HepG2 (cell line): ENCODE measurements around the gene KCNK17. TPM values are rescaled to one million over a fixed set of nuclear protein-coding genes. Genes with fewer than 3 reads are reported as not detected.
A peak's percentile ranks its signal among the peaks of the same experiment; 100 is the strongest.

Source experiments
- ATAC-seq: fragments of 200-7000 bp; cut with Tn5 transposase; 3 replicates; pipeline ENCODE4 v1.9.1; 2020; ENCODE audit warnings: mild to moderate bottlenecking, moderate library complexity
- BruUV-seq: library from RNA; stranded (reverse); fragments of 400-500 nt; replicated peaks from 2 replicates; lab custom pipeline; 2021; lab: Mats Ljungman, UMichigan
- CTCF ChIA-PET: fragments of 300-600 bp; formaldehyde crosslinking; extraction: SDS; loops from one replicate; lab custom pipeline; 2021; ENCODE audit warnings: low total read pairs, inconsistent platforms, low intra/inter-chr PET ratio; lab: Yijun Ruan, JAX
- POLR2A ChIA-PET: fragments of 350-600 bp; sonication (Branson Sonifier 250); formaldehyde crosslinking; loops from one replicate; lab custom pipeline; 2020; ENCODE audit warnings: antibody characterized with exemption, inconsistent platforms; lab: Yijun Ruan, JAX
- DNase-seq: peaks from one replicate; pipeline ENCODE4 v3.0.0-alpha.2; 2015; ENCODE audit warnings: low spot score
- FAIRE-seq: peaks from 3 replicates; lab custom pipeline; 2011; peaks lifted over from hg19 to GRCh38; lab: Jason Lieb, UNC
- H2AFZ ChIP-seq: one replicate; pipeline ENCODE4 v1.6.1; 2011; ENCODE audit warnings: low read length, inconsistent platforms
- H3K27ac ChIP-seq: fragments of 300-600 bp; 3 replicates; pipeline ENCODE4 v1.8.0; 2011; ENCODE audit warnings: mixed run types, mild to moderate bottlenecking, mixed read lengths, low read length, inconsistent platforms; ENCODE audit not compliant: insufficient read depth; ENCODE audit errors: extremely low read length
- H3K27me3 ChIP-seq, 2 experiments: fragments of 200-600 bp in 1 of 2; 2 replicates in 1 of 2; 3 replicates in 1 of 2; pipeline versions ENCODE4 v1.6.0 to v1.8.0; 2011; ENCODE audit warnings: low read length in 2 of 2, mild to moderate bottlenecking in 2 of 2, moderate library complexity in 2 of 2, inconsistent platforms in 1 of 2; ENCODE audit not compliant: insufficient read depth in 2 of 2, control insufficient read depth in 1 of 2
- H3K36me3 ChIP-seq, 2 experiments: fragments of 200-600 bp in 1 of 2; replicated peaks in 1 of 2; 2 replicates in 1 of 2; 3 replicates in 1 of 2; pipeline versions ENCODE4 v1.5.1 to v1.8.0; 2011; ENCODE audit warnings: low read length in 2 of 2, inconsistent platforms in 1 of 2; ENCODE audit not compliant: insufficient read depth in 2 of 2, control insufficient read depth in 1 of 2
- H3K4me1 ChIP-seq: 2 replicates; pipeline ENCODE4 v1.5.1; 2012; ENCODE audit warnings: low read length, inconsistent platforms; ENCODE audit not compliant: insufficient read depth
- H3K4me2 ChIP-seq: 2 replicates; pipeline ENCODE4 v1.6.0; 2011; ENCODE audit warnings: low read depth, low read length, inconsistent platforms
- H3K4me3 ChIP-seq, 3 experiments: fragments of 200-600 bp in 1 of 3; sonication (generic), shearing (Covaris generic) in 1 of 3; replicated peaks in 1 of 3; 2 replicates each; pipeline ENCODE4 v1.5.1; 2011 to 2016; ENCODE audit warnings: low read length in 3 of 3, inconsistent platforms in 2 of 3, low read depth in 2 of 3, mild to moderate bottlenecking in 2 of 3, control low read depth in 1 of 3, mixed read lengths in 1 of 3; ENCODE audit not compliant: insufficient read depth in 1 of 3
- H3K79me2 ChIP-seq: one replicate; pipeline ENCODE4 v1.6.1; 2011; ENCODE audit warnings: low read length, inconsistent platforms; ENCODE audit not compliant: insufficient read depth
- H3K9ac ChIP-seq: 2 replicates; pipeline ENCODE4 v1.6.0; 2011; ENCODE audit warnings: mild to moderate bottlenecking, low read depth, low read length, inconsistent platforms; ENCODE audit not compliant: insufficient read depth
- H3K9me3 ChIP-seq: 2 replicates; pipeline ENCODE4 v1.5.1; 2012; ENCODE audit warnings: mild to moderate bottlenecking, low read length
- H4K20me1 ChIP-seq: 2 replicates; pipeline ENCODE4 v1.6.0; 2011; ENCODE audit warnings: inconsistent platforms, mild to moderate bottlenecking, low read length, moderate library complexity; ENCODE audit not compliant: insufficient read depth
- ATF7 ChIP-seq, 2 experiments: fragments of 450-650 bp in 1 of 2; sonication (generic) in 1 of 2; formaldehyde crosslinking in 1 of 2; IDR thresholded peaks; 2 replicates each; pipeline versions ENCODE4 v1.4.0 to v1.6.1; 2016 to 2020; ENCODE audit warnings: antibody characterized with exemption in 1 of 2, mild to moderate bottlenecking in 1 of 2, missing genetic modification reagents in 1 of 2
- CREB1 ChIP-seq, 2 experiments: fragments of 450-650 bp in 1 of 2; IDR thresholded peaks; 2 replicates each; pipeline ENCODE4 v1.6.1; 2016 to 2017; ENCODE audit warnings: control low read depth in 1 of 2, mild to moderate bottlenecking in 1 of 2, missing compliant biosample characterization in 1 of 2, missing genetic modification characterization in 1 of 2
- KMT2B ChIP-seq: IDR thresholded peaks from 2 replicates; pipeline ENCODE4 v1.6.1; 2016; ENCODE audit warnings: missing genetic modification reagents, missing compliant biosample characterization
- PHF21A ChIP-seq: sonication (generic); formaldehyde crosslinking; IDR thresholded peaks from 2 replicates; pipeline ENCODE4 v1.5.0; 2020; ENCODE audit warnings: mild to moderate bottlenecking, missing genetic modification reagents
- ZNF652 ChIP-seq: IDR thresholded peaks from 2 replicates; pipeline ENCODE4 v1.6.1; 2016; ENCODE audit warnings: low read depth, borderline replicate concordance
- ZSCAN29 ChIP-seq: sonication (generic); formaldehyde crosslinking; conservative IDR thresholded peaks from 2 replicates; pipeline ENCODE4 v1.4.0; 2020; ENCODE audit warnings: mild to moderate bottlenecking, missing genetic modification reagents
- WGBS: methylation state at CpG from one replicate; pipeline ENCODE4 v1.1.6; 2017; ENCODE audit warnings: low lambda C conversion rate; 5-methylcytosine and 5-hydroxymethylcytosine counted together
- in situ Hi-C: cut with HindIII; loops from 2 replicates; pipeline ENCODE4 v1.10.0; 2017; ENCODE audit warnings: low pct_unique_long_range_greater_than_20kb; ENCODE audit not compliant: extremely low pct_ligation_motif_present
- intact Hi-C: fragments of 100-400 bp; cut with micrococcal nuclease; formaldehyde crosslinking; loops from one replicate; pipeline ENCODE4 v1.10.0; 2022; ENCODE audit not compliant: unreplicated experiment
- polyA plus RNA-seq, 8 experiments: library from polyadenylated mRNA; depleted of rRNA in 3 of 8; stranded (reverse) in 7 of 8; unstranded in 1 of 8; fragments of >200 nt; fragmentation: Illumina TruSeq in 4 of 8; extraction: Trizol in 4 of 8; gene quantifications; 2 replicates each; pipeline versions ENCODE4 v1.2.1 to v1.2.3, GENCODE V29; 2011 to 2016; ENCODE audit warnings: low read depth in 4 of 8, missing spikeins in 1 of 8, mixed read lengths in 1 of 8; ENCODE audit not compliant: insufficient read depth in 1 of 8
- total RNA-seq, 5 experiments: library from RNA; depleted of rRNA; stranded (reverse); fragments of >200 nt; fragmentation: Illumina TruSeq; extraction: Trizol; gene quantifications; 2 replicates each; pipeline ENCODE4 v1.2.3, GENCODE V29; 2016; ENCODE audit warnings: low read depth in 1 of 5

The KCNK17 gene
- total and polyA plus RNA-seq, 2 of the 13 experiments (the other 11 are each of a cell fraction or from before 2014, with no cell fraction given), result not detected

DNA sequence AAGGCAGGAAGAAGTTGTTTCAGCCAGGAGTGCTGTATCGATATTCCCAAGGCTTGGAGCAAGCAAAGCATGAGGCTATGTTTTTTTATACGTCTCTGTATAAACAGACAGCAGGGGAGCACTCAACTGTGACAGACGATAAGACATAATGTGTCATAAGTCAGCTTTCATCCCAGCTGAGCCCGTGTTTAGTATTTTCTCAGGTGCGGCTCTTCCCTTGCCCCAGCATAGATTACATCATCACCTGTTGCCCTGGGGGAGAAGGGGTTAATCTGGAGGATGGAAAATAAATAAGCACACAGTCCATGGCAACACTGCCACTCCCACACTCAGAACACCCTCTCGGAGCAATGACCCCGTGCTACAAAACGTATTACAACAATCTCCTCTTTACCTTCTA, 62.8 kb downstream of the KCNK17 start:
- no peaks in the 10 kb centered on the region for H4K20me1 ChIP-seq
- TF ChIP-seq ATF7 (IDR thresholded peaks at IDR 0.05), result peak; percentile 53
- TF ChIP-seq ATF7 (CRISPR knock-in tag; IDR thresholded peaks at IDR 0.05), result no peak
- TF ChIP-seq ZNF652 (CRISPR knock-in tag), result peak; percentile 90
- no peak for TF ChIP-seq PHF21A (CRISPR knock-in tag)
- TF ChIP-seq ZSCAN29 (CRISPR knock-in tag), result no peak
- peak; percentile 27; the same call in 1 of the 2 replicates for TF ChIP-seq CREB1 (IDR thresholded peaks at IDR 0.05)
- no peak for TF ChIP-seq CREB1 (CRISPR knock-in tag; IDR thresholded peaks at IDR 0.05)
- CTCF ChIA-PET, result no interaction called here
- ATAC-seq (no peak), DNase-seq (no peak), FAIRE-seq (no peak)
- H3K9me3 ChIP-seq, result no peaks in the 10 kb centered on the region
- H3K4me3 ChIP-seq, result no peak overlapping the region
- no peak overlapping the region for H3K9ac ChIP-seq
- no peaks in the 10 kb centered on the region for H3K36me3 ChIP-seq
- intact Hi-C loops, result no loop called here
- H3K27me3 ChIP-seq, result no peaks in the 10 kb centered on the region
- no peak overlapping the region for H2AFZ ChIP-seq
- POLR2A ChIA-PET, result no interaction called here
- in situ Hi-C loops, result no loop called here
- no peak overlapping the region for H3K4me2 ChIP-seq
- no peak overlapping the region for H3K27ac ChIP-seq
- no TSS peak for BruUV-seq
- 6% methylated on average over 8 of the region's 8 CpGs for WGBS
- H3K79me2 ChIP-seq, result no peaks in the 10 kb centered on the region
- no peaks in the 10 kb centered on the region for H3K4me1 ChIP-seq

DNA sequence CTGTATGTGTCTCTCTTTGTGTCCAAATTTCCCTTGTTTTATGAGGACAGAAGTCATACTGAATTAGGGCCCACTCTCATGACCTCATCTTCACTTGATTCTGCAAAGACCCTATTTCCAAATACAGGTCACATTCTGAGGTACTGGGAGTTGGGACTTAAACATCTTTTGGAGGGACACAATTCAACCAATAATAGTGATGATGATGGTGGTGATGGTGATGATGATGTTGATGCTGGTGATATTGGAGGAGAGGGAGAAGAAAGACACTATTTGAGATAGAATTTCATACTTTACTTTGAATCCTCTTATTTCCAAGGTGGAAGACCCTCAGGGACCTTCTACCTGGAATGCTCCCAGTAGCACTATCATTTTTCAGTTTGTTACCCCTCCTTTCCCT, 63.7 kb downstream of the KCNK17 start:
- H3K79me2 ChIP-seq, result no peaks in the 10 kb centered on the region
- H4K20me1 ChIP-seq, result no peaks in the 10 kb centered on the region
- no peak overlapping the region for H3K9ac ChIP-seq
- ChIA-PET CTCF (no interaction called here), POLR2A (no interaction called here)
- in situ Hi-C loops, result no loop called here
- no peak overlapping the region for H3K4me2 ChIP-seq
- no peaks in the 10 kb centered on the region for H3K4me1 ChIP-seq
- H3K36me3 ChIP-seq, result no peaks in the 10 kb centered on the region
- intact Hi-C loops, result no loop called here
- ATAC-seq, result no peak
- H3K4me3 ChIP-seq, result no peak overlapping the region
- no TSS peak for BruUV-seq
- no peak for FAIRE-seq
- H3K27me3 ChIP-seq, result no peaks in the 10 kb centered on the region
- H3K9me3 ChIP-seq, result no peaks in the 10 kb centered on the region
- TF ChIP-seq ATF7 (IDR thresholded peaks at IDR 0.05), result peak; percentile 56
- no peak for TF ChIP-seq ATF7 (CRISPR knock-in tag; IDR thresholded peaks at IDR 0.05)
- peak; percentile 73; the same call in 1 of the 2 replicates for TF ChIP-seq CREB1 (IDR thresholded peaks at IDR 0.05)
- TF ChIP-seq CREB1 (CRISPR knock-in tag; IDR thresholded peaks at IDR 0.05), result no peak
- no peak for TF ChIP-seq KMT2B
- no peak overlapping the region for H3K27ac ChIP-seq
- no peak for DNase-seq
- H2AFZ ChIP-seq, result no peak overlapping the region
